GM21447 (cell line): ENCODE results near the gene PCYOX1L.

ENCODE experiments used
- ATAC-seq: cut with Tn5 transposase; IDR thresholded peaks from one replicate; pipeline ENCODE4 v1.9.1; 2021; ENCODE audit not compliant: unreplicated experiment

PCYOX1L gene

GRCh38 chr5:149357370-149358293, at the start of gene PCYOX1L:
Gene PCYOX1L (plus strand): TSS chr5:149358046. CDS start chr5:149358069, 23 bp downstream.
- peak; percentile 98 for ATAC-seq

GRCh38 chr5:149309354-149309753, 48.5 kb upstream of the PCYOX1L start:
- no peak for ATAC-seq

GRCh38 chr5:149310488-149310887, 47.4 kb upstream of the PCYOX1L start:
- ATAC-seq, result no peak

GRCh38 chr5:149310947-149311658, 46.7 kb upstream of the PCYOX1L start:
- ATAC-seq, result no peak

- no peak for ATAC-seq
These were observed 44.5 kb upstream of the PCYOX1L start for GRCh38 chr5:149313151-149313841.

GRCh38 chr5:149314571-149315111, 43.2 kb upstream of the PCYOX1L start:
- no peak for ATAC-seq

GRCh38 chr5:149315753-149316152, 42.1 kb upstream of the PCYOX1L start:
- ATAC-seq, result no peak

GRCh38 chr5:149317281-149318048, 40.4 kb upstream of the PCYOX1L start:
- ATAC-seq, result no peak

GRCh38 chr5:149319174-149319573, 38.7 kb upstream of the PCYOX1L start:
- ATAC-seq, result no peak

GRCh38 chr5:149320791-149321330, 37.0 kb upstream of the PCYOX1L start:
- no peak for ATAC-seq

GRCh38 chr5:149322518-149322917, 35.3 kb upstream of the PCYOX1L start:
- no peak for ATAC-seq

GRCh38 chr5:149323210-149323609, 34.6 kb upstream of the PCYOX1L start:
- ATAC-seq, result no peak

- no peak for ATAC-seq
These were observed 34.1 kb upstream of the PCYOX1L start for GRCh38 chr5:149323621-149324205.

- ATAC-seq, result no peak
These were observed 33.2 kb upstream of the PCYOX1L start for GRCh38 chr5:149324641-149325040.

- ATAC-seq, result no peak
These were observed 32.6 kb upstream of the PCYOX1L start for GRCh38 chr5:149325166-149325735.

GRCh38 chr5:149325894-149326293, 32.0 kb upstream of the PCYOX1L start:
- no peak for ATAC-seq

- ATAC-seq, result no peak
These were observed 31.2 kb upstream of the PCYOX1L start for GRCh38 chr5:149326611-149327010.

- no peak for ATAC-seq
These were observed 29.7 kb upstream of the PCYOX1L start for GRCh38 chr5:149328177-149328576.

- no peak for ATAC-seq
These were observed 24.0 kb upstream of the PCYOX1L start for GRCh38 chr5:149333711-149334443.
